GM13977 (cell line): ENCODE measurements around the gene FAM221B.

ENCODE experiments used
- DNase-seq: peaks from one replicate; pipeline ENCODE4 v3.0.0; 2012; ENCODE audit warnings: low spot score
- in situ Hi-C: fragments of 300-500 bp; cut with MboI; formaldehyde crosslinking; loops from one replicate; pipeline ENCODE4 v1.12.0; 2022; ENCODE audit warnings: low sequenced_read_pairs, low pct_unique_long_range_greater_than_20kb, mixed read lengths, inconsistent platforms; ENCODE audit not compliant: unreplicated experiment
- TF ChIP-seq, protein P1 (sequence below): IDR thresholded peaks from 2 replicates; pipeline ENCODE4 v1.5.1; 2012; ENCODE audit warnings: mild to moderate bottlenecking, control low read depth; ENCODE audit not compliant: insufficient read depth; ENCODE audit errors: extremely low read depth, missing control alignments

The FAM221B gene

DNA sequence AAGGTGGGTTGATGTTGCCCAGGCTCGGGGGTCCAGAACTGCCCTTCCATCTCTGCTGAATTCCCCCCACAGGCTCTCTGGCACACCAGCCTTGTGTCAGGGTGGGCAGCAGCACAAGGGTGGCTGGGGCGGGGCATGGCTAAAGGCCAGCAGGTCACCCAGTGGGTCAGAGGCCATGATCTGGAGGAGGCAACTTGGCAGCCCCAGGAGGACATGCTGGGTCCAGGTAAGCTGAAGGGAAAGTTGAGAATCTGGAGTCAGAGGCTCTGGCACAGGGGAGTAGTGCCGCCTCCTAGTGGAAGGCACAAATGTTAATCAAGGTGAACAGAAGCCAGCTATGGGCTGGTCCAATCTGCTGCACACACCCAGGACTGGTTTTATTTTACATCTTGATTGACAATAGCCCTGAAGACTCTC, 6.7 kb upstream of the FAM221B start:
- DNase-seq = no peak
- in situ Hi-C loops = no loop called here
- TF ChIP-seq, protein P1, sequence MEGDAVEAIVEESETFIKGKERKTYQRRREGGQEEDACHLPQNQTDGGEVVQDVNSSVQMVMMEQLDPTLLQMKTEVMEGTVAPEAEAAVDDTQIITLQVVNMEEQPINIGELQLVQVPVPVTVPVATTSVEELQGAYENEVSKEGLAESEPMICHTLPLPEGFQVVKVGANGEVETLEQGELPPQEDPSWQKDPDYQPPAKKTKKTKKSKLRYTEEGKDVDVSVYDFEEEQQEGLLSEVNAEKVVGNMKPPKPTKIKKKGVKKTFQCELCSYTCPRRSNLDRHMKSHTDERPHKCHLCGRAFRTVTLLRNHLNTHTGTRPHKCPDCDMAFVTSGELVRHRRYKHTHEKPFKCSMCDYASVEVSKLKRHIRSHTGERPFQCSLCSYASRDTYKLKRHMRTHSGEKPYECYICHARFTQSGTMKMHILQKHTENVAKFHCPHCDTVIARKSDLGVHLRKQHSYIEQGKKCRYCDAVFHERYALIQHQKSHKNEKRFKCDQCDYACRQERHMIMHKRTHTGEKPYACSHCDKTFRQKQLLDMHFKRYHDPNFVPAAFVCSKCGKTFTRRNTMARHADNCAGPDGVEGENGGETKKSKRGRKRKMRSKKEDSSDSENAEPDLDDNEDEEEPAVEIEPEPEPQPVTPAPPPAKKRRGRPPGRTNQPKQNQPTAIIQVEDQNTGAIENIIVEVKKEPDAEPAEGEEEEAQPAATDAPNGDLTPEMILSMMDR = peak; percentile 35

DNA sequence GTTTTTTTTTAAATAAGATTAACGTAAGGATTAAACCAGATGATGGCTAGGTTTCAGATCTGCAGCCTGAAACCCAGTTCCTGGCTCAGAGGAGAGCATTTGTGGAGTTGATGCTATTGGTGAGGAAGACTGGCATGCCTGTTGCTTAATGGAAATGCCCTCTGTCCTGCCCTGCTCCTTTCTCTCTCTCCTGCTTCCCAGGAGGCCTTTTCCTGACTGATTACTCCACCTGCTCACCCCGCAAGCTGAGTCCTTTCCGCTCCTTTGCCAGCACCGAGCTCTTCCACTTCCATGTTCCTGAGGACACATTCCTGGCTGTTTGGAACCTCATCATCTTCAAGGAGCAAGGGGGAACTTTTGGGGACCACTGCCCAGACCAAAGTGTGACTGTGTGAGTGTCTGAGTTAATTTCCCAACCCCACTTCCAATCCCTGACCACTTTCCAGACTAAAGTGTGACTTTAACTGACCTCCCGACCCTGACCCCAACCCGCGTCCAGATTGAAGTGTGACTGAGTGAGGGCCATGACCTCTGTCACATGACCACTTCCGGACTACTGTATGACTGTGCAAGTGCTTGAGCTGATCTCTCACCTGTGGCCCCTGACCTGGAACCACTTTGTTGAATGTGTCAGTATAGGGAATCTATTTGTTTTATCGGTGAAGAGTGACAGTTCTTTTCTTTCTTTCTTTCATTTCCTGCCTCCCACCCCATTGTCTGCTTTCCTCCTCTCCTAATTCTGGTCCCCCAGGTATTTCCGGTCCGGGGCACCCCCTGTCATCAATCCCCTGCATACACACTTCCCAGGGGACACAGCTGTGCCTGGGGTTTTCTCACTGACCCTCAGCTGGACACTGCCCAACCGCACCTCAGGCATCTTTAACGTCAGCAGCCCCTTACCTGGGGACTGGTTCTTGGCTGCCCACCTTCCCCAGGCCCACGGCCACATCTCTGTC, 6.0 kb upstream of the FAM221B start:
- TF ChIP-seq, protein P1 = no peak
- no peak for DNase-seq
- in situ Hi-C loops = no loop called here

DNA sequence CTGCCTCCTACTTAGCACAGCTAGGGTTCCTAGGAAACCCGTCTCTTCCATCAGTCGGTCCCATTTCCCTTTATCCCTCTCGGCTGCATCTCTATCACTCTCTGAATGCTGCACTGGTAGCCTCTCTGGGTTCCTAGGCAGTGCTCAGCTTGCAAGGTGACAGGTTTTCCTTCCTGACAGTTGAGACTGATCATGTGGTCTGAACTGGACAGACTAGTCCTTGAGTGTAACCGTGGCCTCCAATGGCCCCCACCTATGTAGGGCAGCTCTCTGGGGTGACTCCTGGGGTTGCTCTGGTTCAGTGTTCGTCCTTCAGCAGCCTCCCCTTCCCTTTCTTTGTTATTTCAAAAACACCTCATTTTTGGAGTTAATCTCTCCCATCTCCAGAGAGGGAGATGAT, 4.3 kb upstream of the FAM221B start:
- no peak for DNase-seq
- in situ Hi-C loops = no loop called here
- TF ChIP-seq, protein P1 = no peak

DNA sequence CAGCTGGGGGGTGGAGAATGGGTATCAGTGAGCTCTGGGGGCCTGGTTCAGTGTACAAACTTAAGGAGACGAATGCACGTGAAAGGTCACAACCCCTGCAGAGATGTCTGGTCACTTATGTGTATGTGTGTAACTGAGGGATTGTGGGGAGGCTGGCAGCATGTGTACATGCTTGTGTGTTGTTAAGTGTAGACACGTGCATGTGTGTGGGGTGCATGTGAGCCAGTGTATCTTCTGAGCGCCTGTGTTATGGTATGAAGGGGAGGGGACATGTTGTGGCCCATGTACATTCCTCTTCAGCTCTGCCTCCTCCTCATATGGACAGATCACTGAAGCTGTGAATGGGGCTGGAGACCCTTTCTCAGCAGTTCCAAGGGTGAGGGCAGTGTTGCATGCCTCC, 2.5 kb upstream of the FAM221B start:
- TF ChIP-seq, protein P1 = no peak
- DNase-seq = no peak
- in situ Hi-C loops = no loop called here

DNA sequence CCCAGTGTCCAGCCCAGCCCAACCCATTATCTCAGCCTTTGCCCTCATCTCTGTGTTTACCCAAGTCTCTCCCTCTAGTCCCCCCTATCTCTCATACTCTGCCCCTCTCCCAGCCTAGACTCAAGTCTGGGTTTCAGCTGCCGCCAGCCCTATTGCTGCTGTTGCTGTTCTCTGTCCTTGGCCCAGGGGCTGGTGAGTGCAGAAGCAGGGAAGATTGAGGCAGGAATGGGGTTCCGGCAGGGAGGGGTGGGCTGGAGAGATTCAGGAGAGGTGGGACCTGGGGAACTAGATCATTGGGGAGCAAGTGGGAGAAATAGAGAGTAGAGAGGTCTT, 1.2 kb upstream of the FAM221B start:
- TF ChIP-seq, protein P1 = no peak
- no peak for DNase-seq
- in situ Hi-C loops = loop anchor here (10.0 kb wide), 1 partner anchor 55 kb away; no protein-coding TSS in a partner anchor

DNA sequence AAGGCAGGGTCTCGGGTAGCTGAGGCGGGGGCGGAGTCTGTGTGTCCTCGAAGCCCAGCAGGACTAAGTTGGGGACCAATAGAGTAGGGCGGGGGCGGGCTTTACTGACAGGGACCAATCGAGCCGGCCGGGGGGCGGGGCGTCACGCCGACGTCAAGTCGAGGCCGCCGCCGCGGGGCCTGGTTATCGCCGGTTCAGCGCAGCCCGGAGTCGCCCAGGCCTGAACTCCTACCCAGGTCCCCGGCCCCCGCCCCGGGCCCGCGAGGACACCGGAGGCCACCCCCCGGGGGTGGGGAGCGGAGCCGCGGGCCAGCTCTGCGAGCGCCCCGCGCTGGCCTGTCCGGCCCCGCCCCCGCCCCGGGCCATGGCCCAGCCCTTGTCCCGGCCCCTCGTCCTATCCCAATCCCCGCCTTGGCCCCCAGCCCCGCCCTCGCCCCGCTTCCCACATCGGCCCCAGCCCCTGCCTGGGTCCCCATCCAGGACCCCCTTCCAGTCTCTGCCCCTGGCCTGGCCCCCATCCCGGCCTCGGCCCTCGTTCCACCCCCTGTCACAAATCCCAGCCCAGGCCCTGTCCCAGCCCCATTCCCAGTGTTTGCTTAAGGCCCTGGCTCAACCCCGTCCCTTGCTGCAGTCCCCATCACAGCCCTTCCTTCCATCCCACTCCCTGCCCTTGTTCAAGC, 692 bp upstream of the FAM221B start, which contains the start of gene TMEM8B:
Gene TMEM8B (plus strand): TSS at position 145 of the 680 bp plus-strand sequence. CDS start 220 bp downstream, at position 365.
- DNase-seq = peak; percentile 96
- TF ChIP-seq, protein P1 = no peak
- in situ Hi-C loops = loop anchor here (10.0 kb wide), 1 partner anchor 56 kb away; no protein-coding TSS in a partner anchor
